ENCODE results near the gene CANT1. TPM values are rescaled to one million over a fixed set of nuclear protein-coding genes. Genes with fewer than 3 reads are reported as not detected.

The CANT1 gene
- total RNA-seq, 4 donors from 2014 or later, result 9.2 to 40.6 (median 21.5) TPM

GRCh38 chr17:79019261-79019631 lies 9.7 kb upstream of the CANT1 start:
- Histone ChIP-seq H3K9me3 (no peaks in the 10 kb centered on the region), H3K27me3 (no peaks in the 10 kb centered on the region), H3K4me1 (peaks cover 0 to 3% of the 10 kb centered on the region in 2 donors), H3K36me3 (no peaks in the 10 kb centered on the region), H3K4me3 (no peak overlapping the region), H3K27ac (no peak overlapping the region)
- TF ChIP-seq CTCF (IDR thresholded peaks at IDR 0.05), result no peak
- no peak for TF ChIP-seq POLR2A (IDR thresholded peaks at IDR 0.05)
- no peak for DNase-seq
- intact Hi-C loops (cut with DNase I; ENCODE audit: low total_unique reads), result no loop called here

- intact Hi-C loops (cut with DNase I; ENCODE audit: low total_unique reads), result no loop called here
- H3K27me3 ChIP-seq, result no peaks in the 10 kb centered on the region
- no peaks in the 10 kb centered on the region for H3K9me3 ChIP-seq
- H3K4me1 ChIP-seq, result peaks cover 0 to 3% of the 10 kb centered on the region in 2 donors
- no peak overlapping the region for H3K27ac ChIP-seq
- TF ChIP-seq CTCF (IDR thresholded peaks at IDR 0.05) (no peak), POLR2A (IDR thresholded peaks at IDR 0.05) (no peak)
- DNase-seq, result peak in 1 of 2 donors; percentile 4
- no peak overlapping the region for H3K4me3 ChIP-seq
- H3K36me3 ChIP-seq, result no peaks in the 10 kb centered on the region
Measured at GRCh38 chr17:79018370-79018695, 8.8 kb upstream of the CANT1 start.

- no peak for DNase-seq
- no peak overlapping the region for H3K4me3 ChIP-seq
Measured at GRCh38 chr17:79017546-79018369, 8.2 kb upstream of the CANT1 start.

GRCh38 chr17:79014158-79014758 lies 4.7 kb upstream of the CANT1 start:
- DNase-seq, result no peak
- Histone ChIP-seq H3K4me3 (no peak overlapping the region), H3K4me1 (no peaks in the 10 kb centered on the region), H3K9me3 (no peaks in the 10 kb centered on the region), H3K27ac (no peak overlapping the region), H3K27me3 (no peaks in the 10 kb centered on the region), H3K36me3 (no peaks in the 10 kb centered on the region)
- intact Hi-C loops (cut with DNase I; ENCODE audit: low total_unique reads), result no loop called here
- TF ChIP-seq POLR2A (IDR thresholded peaks at IDR 0.05), result no peak
- no peak for TF ChIP-seq CTCF (IDR thresholded peaks at IDR 0.05)

More at GRCh38 chr17:79017546-79018369, 8.2 kb upstream of the CANT1 start:
- H3K27me3 ChIP-seq, result no peaks in the 10 kb centered on the region
- no peak overlapping the region for H3K27ac ChIP-seq
- no peaks in the 10 kb centered on the region for H3K9me3 ChIP-seq
- H3K4me1 ChIP-seq, result peaks cover 0 to 3% of the 10 kb centered on the region in 2 donors
- TF ChIP-seq CTCF (IDR thresholded peaks at IDR 0.05) (no peak), POLR2A (IDR thresholded peaks at IDR 0.05) (no peak)
- H3K36me3 ChIP-seq, result no peaks in the 10 kb centered on the region
- intact Hi-C loops (cut with DNase I; ENCODE audit: low total_unique reads), result no loop called here

- no peaks in the 10 kb centered on the region for H3K9me3 ChIP-seq
- no peak overlapping the region for H3K27ac ChIP-seq
- H3K4me3 ChIP-seq, result no peak overlapping the region
- no peaks in the 10 kb centered on the region for H3K27me3 ChIP-seq
- no peak for TF ChIP-seq CTCF (IDR thresholded peaks at IDR 0.05)
- no peak for TF ChIP-seq POLR2A (IDR thresholded peaks at IDR 0.05)
- DNase-seq, result no peak
- intact Hi-C loops (cut with DNase I; ENCODE audit: low total_unique reads), result no loop called here
- no peaks in the 10 kb centered on the region for H3K4me1 ChIP-seq
- H3K36me3 ChIP-seq, result no peaks in the 10 kb centered on the region
Measured at GRCh38 chr17:79012563-79013134, 3.1 kb upstream of the CANT1 start.
